CD8-positive, alpha-beta memory T cell (primary cell): Measurements from ENCODE around the gene CAP2. TPM values are rescaled to one million over a fixed set of nuclear protein-coding genes. Genes with fewer than 3 reads are reported as not detected.
"Not testable (repeated sequence)": the region's sequence is repeated elsewhere in the genome, so short reads cannot be mapped to it uniquely, and the experiment has no call there.

Source experiments
- CTCF ChIA-PET: fragments of 350-600 bp; sonication (Branson Sonifier 250); formaldehyde crosslinking; loops from one replicate; lab custom pipeline; 2021; ENCODE audit warnings: antibody characterized with exemption; lab: Charles Lee
- POLR2A ChIA-PET: fragments of 350-600 bp; sonication (Branson Sonifier 250); formaldehyde crosslinking; loops from one replicate; lab custom pipeline; 2021; ENCODE audit warnings: antibody characterized with exemption; lab: Charles Lee
- DNase-seq, 5 donors: peaks; one replicate each; pipeline versions ENCODE4 v3.0.0 to v3.0.0-alpha.2; 2020 to 2022; ENCODE audit warnings: mixed read lengths in 1 of 5
- H3K27ac ChIP-seq: one replicate; pipeline ENCODE4 v1.7.0; 2013; ENCODE audit warnings: low read depth, mild to moderate bottlenecking, low read length, moderate library complexity
- H3K27me3 ChIP-seq: 2 replicates; pipeline ENCODE4 v1.7.0; 2013; ENCODE audit warnings: low read length, mild to moderate bottlenecking; ENCODE audit not compliant: insufficient read depth, poor library complexity, severe bottlenecking
- H3K36me3 ChIP-seq: 2 replicates; pipeline ENCODE4 v1.7.0; 2013; ENCODE audit warnings: mild to moderate bottlenecking, low read length, moderate library complexity; ENCODE audit not compliant: insufficient read depth
- H3K4me1 ChIP-seq: 2 replicates; pipeline ENCODE4 v1.7.0; 2013; ENCODE audit warnings: mild to moderate bottlenecking, low read length, moderate library complexity; ENCODE audit not compliant: insufficient read depth
- H3K4me3 ChIP-seq: 2 replicates; pipeline ENCODE4 v1.7.0; 2013; ENCODE audit warnings: mild to moderate bottlenecking, low read length
- H3K9me3 ChIP-seq: 2 replicates; pipeline ENCODE4 v1.7.0; 2013; ENCODE audit warnings: mild to moderate bottlenecking, low read length
- H3K27ac Mint-ChIP-seq, 8 donors: one replicate each; pipeline ENCODE4 v1.8.0; 2020 to 2021; ENCODE audit warnings: mixed read lengths in 8 of 8, mild to moderate bottlenecking in 6 of 8, inconsistent platforms in 3 of 8, moderate library complexity in 3 of 8
- H3K27me3 Mint-ChIP-seq, 2 donors: one replicate each; pipeline ENCODE4 v1.8.0; 2020 to 2021; ENCODE audit warnings: mixed read lengths in 2 of 2, mild to moderate bottlenecking in 1 of 2, moderate library complexity in 1 of 2
- H3K36me3 Mint-ChIP-seq, 3 donors: one replicate each; pipeline ENCODE4 v1.8.0; 2020 to 2021; ENCODE audit warnings: mixed read lengths in 3 of 3, inconsistent platforms in 1 of 3, mild to moderate bottlenecking in 1 of 3
- H3K4me1 Mint-ChIP-seq, 3 donors: one replicate each; pipeline ENCODE4 v1.8.0; 2020 to 2021; ENCODE audit warnings: mixed read lengths in 3 of 3, inconsistent platforms in 1 of 3, mild to moderate bottlenecking in 1 of 3
- H3K4me3 Mint-ChIP-seq, 7 donors: one replicate each; pipeline ENCODE4 v1.8.0; 2020 to 2021; ENCODE audit warnings: mixed read lengths in 7 of 7, mild to moderate bottlenecking in 6 of 7, moderate library complexity in 4 of 7, inconsistent platforms in 2 of 7
- H3K9me3 Mint-ChIP-seq, 5 donors: one replicate each; pipeline ENCODE4 v1.8.0; 2020 to 2022; ENCODE audit warnings: mixed read lengths in 5 of 5, mild to moderate bottlenecking in 3 of 5, moderate library complexity in 2 of 5, inconsistent platforms in 1 of 5
- polyA plus RNA-seq: library from polyadenylated mRNA; unstranded; fragments of 300-500 nt; fragmentation: Illumina TruSeq; gene quantifications from one replicate; pipeline ENCODE4 v1.2.3, GENCODE V29; 2021
- total RNA-seq, 2 experiments: library from RNA; stranded (reverse); gene quantifications; one replicate each; pipeline ENCODE4 v1.2.3, GENCODE V29; 2021

Gene CAP2
- total and polyA plus RNA-seq, 3 experiments from 2014 or later, result 1.0 TPM; not detected in 2

DNA sequence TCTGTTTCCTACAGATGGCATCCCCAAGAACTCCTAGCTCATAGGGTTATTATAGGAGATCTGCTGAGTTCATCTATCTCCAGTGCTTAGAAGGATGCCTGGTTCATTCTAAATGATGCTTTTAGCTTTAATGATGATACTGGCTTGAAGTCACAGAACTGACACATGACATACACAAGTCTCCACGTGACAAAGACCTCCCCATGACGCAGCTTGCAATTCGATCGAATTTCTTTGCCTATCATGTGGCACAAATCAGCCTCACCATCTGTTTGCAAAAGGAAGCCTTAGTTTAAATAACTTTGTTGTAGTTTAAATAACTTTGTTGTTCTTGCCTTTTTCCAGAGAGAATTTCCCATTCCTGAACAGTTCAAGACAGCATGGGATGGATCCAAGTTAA lies 162.6 kb downstream of the CAP2 start:
- Mint-ChIP-seq H3K9me3 (peaks cover 0 to 2% (median 0%) of the 10 kb centered on the region in 5 donors), H3K36me3 (no peaks in the 10 kb centered on the region)
- DNase-seq, result no peak

DNA sequence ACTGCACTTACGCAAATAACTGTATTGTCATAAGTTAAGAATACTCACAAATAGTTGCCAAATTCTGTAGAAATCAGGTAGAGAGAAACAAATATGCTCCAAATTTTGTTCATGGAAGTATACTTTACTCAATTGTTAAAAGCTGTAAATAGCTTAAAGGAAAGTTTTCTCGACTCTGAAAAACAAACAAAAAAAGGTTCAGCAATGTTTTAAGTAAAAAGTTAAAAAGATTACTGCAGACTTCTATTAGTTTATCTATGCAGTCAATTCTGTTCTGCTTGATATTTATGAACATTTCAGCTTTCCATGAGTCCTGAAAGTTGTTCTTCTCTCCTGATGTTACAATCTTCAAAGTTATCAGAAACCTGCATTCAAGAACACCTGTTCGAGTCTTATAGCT lies 169.2 kb downstream of the CAP2 start:
- peaks cover 2 to 16% of the 10 kb centered on the region in 2 donors for H3K27me3 Mint-ChIP-seq
- CTCF ChIA-PET, result no interaction called here
- Histone ChIP-seq H3K36me3 (no peaks in the 10 kb centered on the region), H3K4me1 (no peaks in the 10 kb centered on the region), H3K9me3 (no peaks in the 10 kb centered on the region), H3K27ac (no peak overlapping the region), H3K4me3 (no peak overlapping the region), H3K27me3 (no peaks in the 10 kb centered on the region)
- H3K4me3 Mint-ChIP-seq, result no peak overlapping the region
- no peak for DNase-seq
- no peak overlapping the region for H3K27ac Mint-ChIP-seq
- H3K36me3 Mint-ChIP-seq, result peaks cover 0 to 2% (median 0%) of the 10 kb centered on the region in 3 donors
- POLR2A ChIA-PET, result no interaction called here
- peaks cover 11 to 26% (median 16%) of the 10 kb centered on the region in 5 donors for H3K9me3 Mint-ChIP-seq
- no peaks in the 10 kb centered on the region for H3K4me1 Mint-ChIP-seq

More for the DNA sequence above, 162.6 kb downstream of the CAP2 start:
- H3K27me3 Mint-ChIP-seq, result peaks cover 8 to 27% of the 10 kb centered on the region in 2 donors
- H3K4me3 Mint-ChIP-seq, result no peak overlapping the region
- H3K4me3 ChIP-seq, result no peak overlapping the region
- POLR2A ChIA-PET, result no interaction called here
- H3K9me3 ChIP-seq, result no peaks in the 10 kb centered on the region
- CTCF ChIA-PET, result no interaction called here
- no peaks in the 10 kb centered on the region for H3K36me3 ChIP-seq
- no peak overlapping the region for H3K27ac Mint-ChIP-seq
- H3K4me1 ChIP-seq, result no peaks in the 10 kb centered on the region
- H3K4me1 Mint-ChIP-seq, result no peaks in the 10 kb centered on the region
- no peaks in the 10 kb centered on the region for H3K27me3 ChIP-seq
- no peak overlapping the region for H3K27ac ChIP-seq

DNA sequence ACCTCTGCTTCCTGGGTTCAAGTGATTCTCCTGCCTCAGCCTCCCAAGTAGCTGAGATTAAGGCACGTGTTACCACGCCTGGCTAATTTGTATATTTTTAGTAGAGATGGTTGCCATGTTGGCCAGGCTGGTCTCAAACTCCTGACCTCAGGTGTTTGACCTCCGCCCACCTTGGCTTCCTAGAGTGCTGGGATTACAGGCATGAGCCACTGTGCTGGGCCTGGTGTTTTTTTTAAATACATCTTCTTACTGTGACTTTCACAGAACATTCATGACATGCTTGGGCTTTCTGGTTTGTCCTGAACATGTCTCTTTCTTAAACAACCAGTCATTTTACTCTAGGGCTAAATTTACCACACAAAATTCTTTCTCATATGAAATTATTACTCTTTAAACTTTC lies 172.0 kb downstream of the CAP2 start:
- Histone ChIP-seq H3K36me3 (no peaks in the 10 kb centered on the region), H3K4me1 (no peaks in the 10 kb centered on the region), H3K27ac (no peak overlapping the region), H3K9me3 (no peaks in the 10 kb centered on the region), H3K4me3 (no peak overlapping the region), H3K27me3 (no peaks in the 10 kb centered on the region)
- H3K27me3 Mint-ChIP-seq, result peaks cover 0 to 16% of the 10 kb centered on the region in 2 donors
- no peak overlapping the region for H3K4me3 Mint-ChIP-seq
- H3K27ac Mint-ChIP-seq, result no peak overlapping the region
- H3K4me1 Mint-ChIP-seq, result no peaks in the 10 kb centered on the region
- peaks cover 0 to 2% (median 0%) of the 10 kb centered on the region in 3 donors for H3K36me3 Mint-ChIP-seq
- CTCF ChIA-PET, result no interaction called here
- peaks cover 11 to 26% (median 16%) of the 10 kb centered on the region in 5 donors for H3K9me3 Mint-ChIP-seq
- no peak for DNase-seq
- POLR2A ChIA-PET, result no interaction called here

DNA sequence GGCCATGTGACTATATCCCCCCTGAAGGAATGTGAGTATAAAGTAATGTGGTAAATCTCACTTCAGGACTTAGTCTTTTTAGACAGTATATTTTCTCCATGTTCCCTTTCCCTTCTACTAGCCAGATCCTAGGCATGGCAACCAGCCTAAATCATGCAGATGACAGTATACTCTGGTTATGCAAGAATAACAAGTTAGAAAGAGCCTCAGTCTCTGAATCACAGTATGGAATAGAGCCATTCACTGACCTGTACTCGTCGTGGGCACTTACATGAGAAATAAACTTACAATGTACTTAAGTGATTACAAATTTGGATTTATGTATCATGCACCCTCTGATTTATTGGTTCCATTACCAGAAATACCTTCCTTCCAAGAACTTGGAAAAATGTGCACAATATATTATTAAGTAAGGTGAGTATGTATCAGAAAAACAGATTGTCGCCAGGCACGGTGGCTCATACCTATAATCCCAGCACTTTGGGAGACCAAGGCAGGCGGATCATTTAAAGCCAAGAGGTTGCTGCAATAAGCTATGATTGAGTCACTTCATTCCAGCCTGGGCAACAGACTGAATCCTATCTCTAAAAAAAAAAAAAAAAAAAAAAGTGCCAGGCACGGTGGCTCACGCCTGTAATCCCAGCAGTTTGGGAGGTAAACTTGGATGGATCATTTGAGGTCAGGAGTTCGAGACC lies 181.6 kb downstream of the CAP2 start:
- Histone ChIP-seq H3K27me3 (no peaks in the 10 kb centered on the region), H3K4me3 (no peak overlapping the region), H3K9me3 (no peaks in the 10 kb centered on the region), H3K27ac (no peak overlapping the region), H3K4me1 (no peaks in the 10 kb centered on the region), H3K36me3 (no peaks in the 10 kb centered on the region)
- peaks cover 0 to 3% (median 0%) of the 10 kb centered on the region in 3 donors for H3K36me3 Mint-ChIP-seq
- peaks cover 12 to 40% of the 10 kb centered on the region in 2 donors for H3K27me3 Mint-ChIP-seq
- no peak overlapping the region for H3K4me3 Mint-ChIP-seq
- DNase-seq, result no peak
- CTCF ChIA-PET, result no interaction called here
- no peak overlapping the region for H3K27ac Mint-ChIP-seq
- peaks cover 4 to 12% (median 9%) of the 10 kb centered on the region in 5 donors for H3K9me3 Mint-ChIP-seq
- H3K4me1 Mint-ChIP-seq, result no peaks in the 10 kb centered on the region
- POLR2A ChIA-PET, result no interaction called here

DNA sequence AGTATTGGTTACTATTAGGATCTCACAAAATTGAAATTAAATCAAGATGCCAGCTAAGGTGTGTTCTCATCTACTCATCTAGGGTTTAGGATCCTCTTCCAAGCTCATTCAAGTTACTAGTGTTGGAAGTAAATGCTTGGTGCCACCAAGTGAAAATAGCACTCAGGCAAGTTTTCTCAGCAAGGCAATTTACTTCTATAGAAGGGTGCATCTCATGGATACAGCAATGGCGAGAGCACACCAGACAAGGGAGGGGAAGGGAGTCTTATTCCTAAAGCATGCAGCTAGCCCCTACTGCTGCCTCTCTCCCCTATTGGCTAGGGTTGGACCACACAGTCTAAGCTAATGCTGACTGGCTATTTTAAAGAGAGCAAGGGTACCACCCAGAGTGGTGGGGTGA lies 183.7 kb downstream of the CAP2 start:
- Mint-ChIP-seq H3K4me3 (peak overlapping the region in 2 of 7 donors; percentile 1 to 32), H3K36me3 (peaks cover 0 to 3% (median 0%) of the 10 kb centered on the region in 3 donors), H3K27ac (no peak overlapping the region), H3K4me1 (peaks cover 0 to 2% (median 0%) of the 10 kb centered on the region in 3 donors), H3K27me3 (peaks cover 12 to 40% of the 10 kb centered on the region in 2 donors), H3K9me3 (peaks cover 4 to 12% (median 9%) of the 10 kb centered on the region in 5 donors)
- DNase-seq, result no peak
- no peak overlapping the region for H3K27ac ChIP-seq
- no peaks in the 10 kb centered on the region for H3K9me3 ChIP-seq
- H3K4me1 ChIP-seq, result no peaks in the 10 kb centered on the region
- ChIA-PET CTCF (no interaction called here), POLR2A (no interaction called here)
- no peaks in the 10 kb centered on the region for H3K27me3 ChIP-seq
- no peak overlapping the region for H3K4me3 ChIP-seq
- H3K36me3 ChIP-seq, result no peaks in the 10 kb centered on the region

DNA sequence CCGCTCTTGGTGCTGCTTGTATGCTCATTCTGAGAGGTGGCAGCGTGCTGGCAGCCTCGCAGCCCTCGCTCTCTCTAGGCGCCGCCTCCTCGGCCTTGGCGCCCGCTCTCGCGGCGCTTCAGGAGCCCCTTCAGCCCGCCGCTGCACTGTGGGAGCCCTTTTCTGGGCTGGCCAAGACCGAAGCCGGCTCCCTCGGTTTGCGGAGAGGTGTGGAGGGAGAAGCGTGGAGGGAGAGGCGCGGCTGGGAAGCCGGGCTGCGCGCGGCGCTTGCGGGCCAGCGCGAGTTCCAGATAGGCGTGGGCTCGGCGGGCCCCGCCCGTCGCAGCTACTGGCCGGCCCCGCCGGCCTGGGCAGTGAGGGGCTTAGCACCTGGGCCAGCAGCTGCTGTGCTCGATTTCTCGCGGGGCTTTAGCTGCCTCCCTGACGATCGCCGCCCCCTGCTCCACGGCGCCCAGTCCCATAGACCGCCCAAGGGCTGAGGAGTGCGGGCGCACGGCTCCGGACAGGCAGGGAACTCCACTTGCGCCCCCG lies 187.2 kb downstream of the CAP2 start:
- Mint-ChIP-seq H3K9me3 (peaks cover 4 to 12% (median 9%) of the 10 kb centered on the region in 5 donors), H3K4me1 (peaks cover 4 to 5% (median 5%) of the 10 kb centered on the region in 3 donors), H3K27me3 (peaks cover 5 to 20% of the 10 kb centered on the region in 2 donors), H3K27ac (peak overlapping the region in 1 of 8 donors; percentile 23), H3K36me3 (no peaks in the 10 kb centered on the region), H3K4me3 (peak overlapping the region; percentile 56 to 78 (median 76))
- Histone ChIP-seq H3K27me3 (no peaks in the 10 kb centered on the region), H3K36me3 (no peaks in the 10 kb centered on the region), H3K4me1 (no peaks in the 10 kb centered on the region), H3K9me3 (no peaks in the 10 kb centered on the region), H3K4me3 (no peak overlapping the region), H3K27ac (no peak overlapping the region)
- ChIA-PET POLR2A (no interaction called here), CTCF (interaction anchor here (0.9 to 2.9 kb wide), 4 partner anchors 63 to 235 kb away, joined by 3 to 10 read pairs (median 6); no protein-coding TSS in a partner anchor)
- peak in 3 of 5 donors; percentile 6 to 48 (median 30) for DNase-seq

DNA sequence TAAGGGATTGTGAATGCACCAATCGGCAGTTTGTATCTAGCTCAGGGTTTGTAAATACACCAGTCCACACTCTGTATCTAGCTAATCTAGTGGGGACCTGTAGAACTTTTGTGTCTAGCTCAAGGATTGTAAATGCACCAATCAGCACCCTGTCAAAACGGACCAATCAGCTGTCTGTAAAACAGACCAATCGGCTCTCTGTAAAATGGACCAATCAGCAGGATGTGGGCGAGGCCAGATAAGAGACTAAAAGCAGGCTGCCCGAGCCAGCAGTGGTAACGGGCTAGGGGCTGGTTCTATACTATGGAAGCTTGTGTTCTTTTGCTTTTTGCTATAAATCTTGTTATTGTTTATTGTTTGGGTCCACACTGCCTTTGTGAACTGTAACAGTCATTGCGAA lies 187.9 kb downstream of the CAP2 start:
- CTCF ChIA-PET, result interaction anchor here (0.7 to 2.9 kb wide), 5 partner anchors 63 to 234 kb away, joined by 3 to 10 read pairs (median 4); no protein-coding TSS in a partner anchor
- H3K27ac ChIP-seq, H3K36me3 Mint-ChIP-seq, POLR2A ChIA-PET, H3K4me3 ChIP-seq, H3K36me3 ChIP-seq, H3K9me3 ChIP-seq, H3K4me1 ChIP-seq, H3K4me1 Mint-ChIP-seq, H3K27me3 ChIP-seq: not testable (repeated sequence)
- Mint-ChIP-seq H3K27ac (peak overlapping the region in 1 of 8 donors; percentile 55), H3K27me3 (peaks cover 5 to 20% of the 10 kb centered on the region in 2 donors), H3K9me3 (peaks cover 4 to 12% (median 9%) of the 10 kb centered on the region in 5 donors), H3K4me3 (peak overlapping the region in 5 of 7 donors; percentile 56 to 78 (median 63))
- DNase-seq, result peak in 1 of 5 donors; percentile 12

DNA sequence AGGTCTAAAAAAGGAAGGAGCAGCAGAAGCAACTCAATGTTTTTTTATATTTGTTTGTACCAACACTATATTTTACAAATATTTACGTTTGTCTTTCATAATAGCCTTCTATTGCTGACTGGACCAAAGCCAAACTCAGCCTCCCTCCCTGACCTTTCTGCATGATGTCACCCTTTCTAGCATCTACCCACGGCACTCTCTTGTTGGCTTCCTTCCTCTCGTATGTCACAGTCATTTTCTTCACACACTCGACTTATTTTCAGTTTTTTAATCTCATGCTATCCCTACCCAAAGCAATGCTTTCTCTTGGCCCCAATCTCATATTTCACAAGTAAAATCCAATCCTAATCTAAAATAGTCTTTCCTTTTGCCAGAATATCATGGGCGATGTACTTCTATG lies 190.4 kb downstream of the CAP2 start:
- Histone ChIP-seq H3K4me3 (no peak overlapping the region), H3K27ac (no peak overlapping the region), H3K9me3 (no peaks in the 10 kb centered on the region), H3K36me3 (no peaks in the 10 kb centered on the region), H3K4me1 (peaks cover under 1% of the 10 kb centered on the region), H3K27me3 (no peaks in the 10 kb centered on the region)
- Mint-ChIP-seq H3K36me3 (no peaks in the 10 kb centered on the region), H3K9me3 (no peaks in the 10 kb centered on the region), H3K27me3 (peaks cover 2 to 16% of the 10 kb centered on the region in 2 donors), H3K4me3 (peak overlapping the region in 1 of 7 donors; percentile 9), H3K4me1 (peaks cover 9 to 10% (median 10%) of the 10 kb centered on the region in 3 donors), H3K27ac (no peak overlapping the region)
- ChIA-PET POLR2A (interaction anchor here (0.6 kb wide), 1 partner anchor 123 kb away, joined by 3 read pairs; the partner anchor contains the start of gene NUP153), CTCF (interaction anchor here (0.6 to 4.2 kb wide), 9 partner anchors 18 to 427 kb away, joined by 3 to 24 read pairs (median 3); partner anchors contain the start of gene NUP153)
- DNase-seq, result no peak
